ENCODE results near the gene GPR55.
"Not testable (repeated sequence)": the region's sequence is repeated elsewhere in the genome, so short reads cannot be mapped to it uniquely, and the experiment has no call there.

Gene GPR55, protein sequence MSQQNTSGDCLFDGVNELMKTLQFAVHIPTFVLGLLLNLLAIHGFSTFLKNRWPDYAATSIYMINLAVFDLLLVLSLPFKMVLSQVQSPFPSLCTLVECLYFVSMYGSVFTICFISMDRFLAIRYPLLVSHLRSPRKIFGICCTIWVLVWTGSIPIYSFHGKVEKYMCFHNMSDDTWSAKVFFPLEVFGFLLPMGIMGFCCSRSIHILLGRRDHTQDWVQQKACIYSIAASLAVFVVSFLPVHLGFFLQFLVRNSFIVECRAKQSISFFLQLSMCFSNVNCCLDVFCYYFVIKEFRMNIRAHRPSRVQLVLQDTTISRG

DNA sequence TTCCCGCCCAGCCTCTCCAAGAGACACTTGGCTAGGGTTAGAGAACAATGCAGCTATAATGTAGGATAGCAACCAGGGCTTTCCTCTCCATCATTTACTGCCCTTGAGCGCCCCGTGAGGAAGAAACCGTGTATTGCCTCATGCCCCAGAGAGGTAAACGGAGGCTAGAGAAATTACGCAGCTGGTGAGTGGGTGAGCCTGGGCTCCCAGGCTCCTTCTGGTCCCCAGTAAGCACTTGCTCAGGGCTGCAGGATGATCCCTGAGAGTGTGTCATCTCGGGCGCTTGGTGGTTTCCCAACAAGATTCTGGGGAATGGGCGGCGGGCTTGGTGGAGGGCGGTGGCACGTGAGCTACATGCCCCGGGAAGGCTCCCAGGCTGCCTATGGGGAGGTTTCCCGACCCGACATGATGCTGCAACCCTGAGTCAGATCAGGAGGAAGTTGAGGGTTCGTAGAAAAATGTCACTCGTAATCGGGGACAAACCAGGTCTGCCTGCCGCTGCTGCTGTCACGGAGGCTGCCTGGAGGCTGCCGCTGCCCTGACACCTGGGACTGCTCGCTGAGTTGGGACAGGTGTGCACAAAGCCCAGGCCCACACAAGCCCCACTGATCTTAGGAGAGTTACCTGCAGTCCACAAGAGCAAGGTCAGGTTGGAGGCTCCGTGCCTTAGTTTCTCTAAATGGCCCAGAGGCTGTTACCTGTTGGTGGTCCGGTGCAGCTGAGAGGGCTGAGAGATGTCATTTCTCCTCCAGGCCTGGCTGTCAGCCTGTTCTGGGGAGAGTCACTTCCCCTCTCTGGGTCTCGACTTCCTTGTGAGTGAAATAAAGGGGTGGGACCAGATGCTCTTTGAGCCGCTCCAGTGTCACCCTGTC lies at the start of gene GPR55:
Gene GPR55, minus strand, starts transcription at position 773 of the 872 bp plus-strand sequence. CDS start 14,280 bp downstream, outside the sequence.
- peak; percentile 56 to 59 for DNase-seq

DNA sequence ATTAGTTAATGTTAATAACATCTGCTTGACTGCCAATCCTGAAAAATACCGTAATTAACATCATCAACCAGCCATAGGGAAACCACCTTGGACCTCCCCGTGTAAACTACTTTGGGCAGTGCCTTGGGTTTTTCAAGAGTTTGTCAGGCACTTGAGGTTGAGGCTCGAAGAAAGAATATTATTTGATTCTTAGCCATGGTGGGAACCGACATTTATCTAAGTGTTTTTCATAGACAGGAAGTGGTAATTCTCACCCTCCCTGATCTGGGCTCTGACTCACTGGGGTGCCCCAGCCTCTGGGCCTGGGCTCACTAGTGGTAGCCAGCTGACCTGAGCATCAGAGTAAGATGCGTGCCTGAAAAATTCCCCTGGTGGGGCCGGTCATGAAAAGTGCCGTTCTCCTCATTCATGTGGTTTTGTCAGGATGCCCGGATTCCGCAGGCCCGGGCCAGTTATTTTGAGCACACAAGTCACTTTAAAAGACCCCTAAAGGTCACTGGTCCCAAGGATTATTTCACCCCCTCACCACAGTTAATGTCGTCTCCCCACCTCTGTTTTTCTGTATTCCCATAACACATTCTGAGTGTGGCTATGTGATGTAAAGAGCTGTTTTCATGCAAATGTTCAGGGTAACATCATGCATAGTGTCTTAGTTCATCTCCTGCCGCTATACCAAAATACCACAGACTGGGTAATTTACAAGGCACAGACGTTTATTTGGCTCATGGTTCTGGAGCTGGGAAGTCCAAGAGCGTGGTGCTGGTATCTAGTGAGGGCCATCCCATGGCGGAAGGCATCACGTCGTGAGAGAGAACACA lies 49.3 kb upstream of the GPR55 start:
- peak; percentile 48 to 55 for DNase-seq

DNA sequence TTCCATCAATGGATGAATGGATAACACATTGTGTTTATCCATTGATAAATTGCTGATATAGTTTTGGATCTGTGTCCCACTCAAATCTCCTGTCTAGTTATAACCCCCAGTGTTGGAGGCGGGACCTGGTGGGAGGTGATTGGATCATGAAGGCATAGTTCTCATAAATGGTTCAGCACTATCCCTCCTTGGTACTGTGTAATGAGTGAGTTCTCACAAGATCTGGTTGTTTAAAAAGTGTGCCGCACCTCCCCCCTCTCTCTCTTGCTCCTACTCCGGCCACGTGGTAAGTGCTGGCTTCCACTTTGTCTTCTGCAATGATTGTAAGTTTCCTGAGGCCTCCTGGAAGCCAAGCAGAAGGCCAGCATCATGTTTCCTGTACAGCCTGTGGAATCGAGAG lies 47.0 kb upstream of the GPR55 start:
- DNase-seq = no peak

- DNase-seq = no peak
Measured at GRCh38 chr2:230969659-230970015, 44.6 kb upstream of the GPR55 start.

DNA sequence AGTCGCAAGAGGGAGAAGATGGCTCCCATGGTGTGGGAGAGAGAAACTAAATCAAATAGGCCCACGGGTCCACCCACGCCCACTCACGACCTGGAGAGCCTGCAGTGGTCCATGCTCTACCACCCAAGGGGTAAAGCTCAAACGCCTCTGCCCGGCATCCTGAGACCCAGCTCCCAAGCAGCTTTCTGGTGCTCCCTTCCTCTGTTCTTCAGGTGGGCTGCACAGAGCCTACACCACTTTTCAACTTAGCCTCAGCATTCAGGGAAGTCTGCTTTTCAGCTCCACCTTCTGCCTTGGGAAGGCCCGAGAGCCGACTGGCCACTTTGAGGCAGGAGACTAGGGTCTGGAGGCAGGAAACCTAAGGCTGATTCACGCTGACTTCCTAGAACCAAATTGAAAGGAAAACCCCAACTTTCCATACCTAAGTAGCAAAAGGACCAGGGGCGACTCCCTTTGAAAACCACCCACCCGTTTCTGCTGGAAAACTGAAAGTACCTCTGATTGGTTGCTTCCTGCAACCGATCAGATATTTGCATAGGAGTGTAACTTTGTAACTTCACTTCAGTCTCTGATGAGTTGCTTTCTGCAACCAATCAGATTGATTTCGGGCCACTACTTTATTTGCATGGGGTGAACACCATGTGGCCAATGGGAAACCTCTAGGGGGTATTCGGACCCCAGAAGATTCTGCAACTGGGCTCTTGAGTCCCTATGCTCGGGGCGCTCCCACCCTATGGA lies 44.0 kb upstream of the GPR55 start:
- DNase-seq = no peak

GRCh38 chr2:230968314-230968713 lies 43.3 kb upstream of the GPR55 start:
- DNase-seq = not testable (repeated sequence)

DNA sequence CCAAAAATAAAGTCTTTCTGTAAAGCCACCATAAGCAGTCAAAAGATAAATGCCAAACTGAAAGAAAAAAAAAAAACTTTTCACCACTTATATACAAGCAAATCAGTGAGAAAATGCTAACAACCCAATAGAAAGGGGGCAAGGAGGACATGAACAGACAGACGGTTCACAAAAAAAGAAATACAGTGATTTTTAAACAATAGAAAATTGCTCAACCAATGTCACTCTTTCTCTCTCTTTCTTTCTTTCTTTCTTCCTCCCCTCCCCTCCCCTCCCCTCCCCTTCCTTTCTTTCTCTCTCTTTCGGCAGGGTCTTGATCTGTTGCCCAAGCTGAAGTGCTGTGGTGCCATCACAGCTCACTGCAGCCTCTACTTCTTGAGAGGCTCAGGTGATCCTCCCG lies 42.1 kb upstream of the GPR55 start:
- DNase-seq = no peak

- no peak for DNase-seq
Measured at GRCh38 chr2:230964136-230964730, 39.2 kb upstream of the GPR55 start.

DNA sequence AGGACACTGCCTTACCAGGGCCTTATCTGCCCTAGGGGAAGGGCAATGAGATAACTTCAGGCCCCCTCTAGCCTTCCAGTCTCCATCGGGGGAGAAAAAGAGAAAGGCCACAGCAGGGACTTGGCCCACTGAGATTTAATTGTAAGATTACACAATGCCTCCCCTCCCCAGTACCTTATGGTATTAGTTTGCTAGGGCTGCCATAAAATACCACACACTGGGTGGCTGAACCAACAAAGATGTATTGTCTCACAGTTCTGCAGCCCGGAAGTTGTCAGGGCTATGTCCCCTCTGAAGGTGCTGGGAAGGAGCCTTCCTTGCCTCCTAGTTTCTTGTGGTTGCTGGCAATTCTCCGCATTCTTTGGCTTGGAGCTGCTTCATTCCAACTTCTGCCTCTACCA lies 36.0 kb upstream of the GPR55 start:
- DNase-seq = no peak

DNA sequence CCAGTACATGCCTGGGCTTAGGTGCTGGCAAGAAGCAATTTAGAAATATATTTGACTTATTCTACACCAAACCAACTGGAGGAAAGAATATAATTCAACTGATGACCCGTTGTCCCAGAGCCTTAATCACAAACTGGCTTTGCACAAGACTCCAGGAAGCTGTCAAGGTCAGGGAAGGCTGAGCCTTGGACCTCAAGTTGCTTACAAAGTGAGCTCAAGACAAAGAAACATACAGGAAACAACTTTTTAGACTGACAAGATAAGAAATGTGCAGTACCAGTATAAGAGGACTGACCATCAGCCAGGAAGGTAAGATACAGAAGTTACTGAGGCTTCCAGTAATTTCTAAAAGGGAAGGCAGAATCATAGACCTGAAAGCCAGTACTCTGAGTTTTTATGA lies 35.0 kb upstream of the GPR55 start:
- DNase-seq = no peak

DNA sequence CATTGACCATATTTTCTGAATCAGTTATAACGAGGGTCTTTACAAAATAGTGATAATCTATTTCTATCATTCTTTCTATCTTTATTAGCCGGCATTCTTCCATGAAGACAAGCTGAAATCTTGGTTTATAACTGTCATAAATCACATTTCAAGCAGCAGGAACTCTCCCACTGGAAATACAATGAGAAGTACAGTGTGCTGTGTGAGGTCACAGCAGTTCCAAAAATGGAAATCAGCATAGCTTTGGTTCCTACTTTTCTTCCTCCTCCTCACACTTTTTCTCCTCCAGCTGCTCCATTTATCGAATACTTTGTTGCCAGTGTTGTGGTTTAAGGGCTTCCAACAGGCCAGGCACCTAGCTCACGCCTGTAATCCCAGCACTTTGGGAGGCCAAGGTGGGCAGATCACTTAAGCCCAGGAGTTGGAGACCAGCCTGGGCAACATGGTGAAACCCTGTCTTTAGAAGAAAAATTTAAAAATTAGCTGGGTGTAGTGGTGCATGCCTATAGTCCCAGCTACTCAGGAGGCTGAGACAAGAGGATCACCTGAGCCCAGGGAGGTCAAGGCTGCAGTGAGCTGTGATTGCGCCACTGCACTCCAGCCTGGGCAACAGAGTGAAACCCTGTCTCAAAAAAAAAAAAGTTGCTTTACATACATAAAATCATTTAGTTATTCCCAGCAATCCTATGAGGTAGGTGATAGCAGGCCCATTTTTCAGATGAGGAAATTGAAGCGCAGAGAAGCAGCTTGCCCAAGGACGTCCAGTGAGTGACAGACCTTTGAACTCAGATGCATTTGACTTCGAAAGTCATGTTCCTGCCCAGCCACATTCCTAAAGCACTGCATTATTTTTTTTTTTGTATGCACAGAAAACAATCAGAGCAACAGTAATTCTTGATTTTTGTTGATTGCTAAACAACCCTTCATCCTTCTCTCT lies 34.0 kb upstream of the GPR55 start:
- no peak for DNase-seq

DNA sequence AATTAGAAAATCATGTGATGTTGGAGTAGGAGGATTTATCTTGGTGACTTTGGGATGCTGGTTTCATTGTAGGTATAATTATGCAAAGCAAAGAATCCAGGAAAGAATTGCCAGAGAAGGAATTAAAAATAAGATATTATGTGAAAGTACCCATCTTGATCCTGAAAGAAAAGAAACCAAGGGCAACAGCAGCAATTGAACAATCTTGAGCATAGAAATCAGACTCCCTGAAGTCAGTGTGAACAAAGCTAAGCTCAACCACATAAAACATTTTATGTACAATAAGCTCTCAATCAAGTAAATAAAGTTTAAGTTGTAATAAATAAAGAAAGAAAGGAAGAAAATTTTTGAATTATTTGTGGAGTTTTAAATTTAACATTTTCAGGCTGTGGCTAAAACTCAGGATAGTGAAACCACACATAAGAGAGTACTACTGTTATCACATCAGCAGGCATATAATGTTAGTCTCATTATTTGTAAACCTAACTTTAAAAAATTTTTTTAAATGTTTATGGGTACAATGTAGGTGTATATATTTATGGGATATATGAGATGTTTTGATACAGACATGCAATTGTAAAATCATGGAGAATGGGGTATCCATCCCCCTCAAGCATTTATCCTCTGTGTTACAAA lies 32.8 kb upstream of the GPR55 start:
- DNase-seq = no peak

- DNase-seq = peak in 1 of 2 experiments; percentile 9
Measured at GRCh38 chr2:230956827-230957755, 32.0 kb upstream of the GPR55 start.

DNA sequence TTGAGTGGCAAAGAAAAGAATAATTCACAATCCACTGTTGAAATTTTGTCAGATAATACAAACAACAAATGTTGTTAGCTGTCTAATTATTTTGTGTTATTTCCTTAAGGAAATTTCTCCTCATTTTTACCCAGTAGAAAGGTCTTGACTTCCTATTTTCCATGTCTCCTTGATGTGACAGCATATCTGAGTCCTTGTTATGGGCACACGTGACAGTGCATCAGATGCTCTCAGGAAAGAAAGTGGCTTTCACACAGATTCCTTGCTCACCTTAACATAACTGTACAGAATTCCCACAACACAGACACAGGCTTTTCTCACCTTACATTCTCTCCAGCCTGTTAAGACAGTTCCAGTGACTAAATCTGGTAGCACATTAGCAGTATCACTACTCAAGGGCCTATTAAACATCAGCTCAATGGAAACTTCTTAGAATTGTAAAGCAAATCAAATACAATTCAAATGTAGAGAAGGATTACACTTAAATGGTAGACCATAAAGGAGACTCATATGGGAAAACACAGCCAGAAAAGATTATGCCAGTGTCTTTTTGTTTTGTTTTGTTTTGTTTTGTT lies 30.2 kb upstream of the GPR55 start:
- DNase-seq = no peak

DNA sequence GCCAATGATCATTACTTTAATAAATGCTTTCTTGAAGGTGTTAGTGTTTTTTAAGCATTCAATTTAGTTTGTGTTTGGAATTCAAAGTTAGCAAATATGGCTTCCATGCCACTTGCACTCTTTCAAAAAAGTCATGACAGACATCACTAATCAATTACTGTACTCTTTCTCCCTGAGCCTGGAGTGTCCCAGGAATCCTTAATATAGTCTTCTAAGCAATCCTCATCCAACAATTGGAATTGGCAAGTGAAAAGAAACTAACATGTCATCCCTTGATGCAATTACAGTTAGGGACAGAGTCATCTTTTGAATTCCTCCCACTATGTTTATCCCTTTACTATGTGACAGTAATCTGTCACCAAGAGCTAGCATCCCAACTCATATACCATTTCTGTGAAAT lies 29.7 kb upstream of the GPR55 start:
- no peak for DNase-seq

DNA sequence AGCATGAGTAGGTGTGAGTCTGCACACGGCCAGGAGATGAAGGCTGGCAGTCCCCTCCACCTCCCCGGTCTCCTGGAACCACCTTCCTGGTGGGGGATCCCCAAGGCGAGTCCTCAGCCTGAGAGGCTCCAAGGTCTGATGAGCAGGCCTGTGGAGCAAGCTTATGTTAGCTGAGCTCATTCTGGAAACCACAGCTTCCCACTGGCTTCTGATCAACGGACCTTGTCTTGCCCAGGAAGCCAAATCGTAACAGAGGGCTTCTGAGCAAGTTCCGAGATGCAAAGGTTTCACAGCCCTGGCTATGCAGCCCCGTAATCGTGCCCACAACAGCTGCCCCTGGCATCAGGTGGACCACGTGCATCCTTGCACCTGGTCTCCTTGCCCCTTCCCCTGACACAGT lies 28.8 kb upstream of the GPR55 start:
- no peak for DNase-seq

- DNase-seq = no peak
Measured at GRCh38 chr2:230952226-230952956, 27.3 kb upstream of the GPR55 start.

DNA sequence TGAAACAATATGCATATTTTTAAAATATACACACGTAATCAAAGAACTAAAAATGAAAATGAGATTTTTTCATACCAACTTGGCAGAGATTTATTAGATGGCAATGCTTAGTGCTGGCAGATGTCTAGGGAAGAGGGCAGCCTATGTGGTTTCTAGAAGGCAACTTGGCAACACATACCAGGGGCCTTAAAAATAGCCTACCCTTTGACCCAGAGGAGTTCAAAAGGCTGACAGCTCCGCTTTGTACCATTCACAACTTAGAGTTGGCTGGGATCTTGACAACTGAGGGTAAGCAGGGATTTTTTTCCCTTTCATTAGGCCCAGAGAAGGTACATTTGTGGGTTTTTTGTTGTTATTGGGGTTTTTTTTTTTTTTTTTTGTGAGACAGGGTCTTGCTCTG lies 26.4 kb upstream of the GPR55 start:
- DNase-seq = no peak
